Lower lobe of right lung (tissue), 2 donors: Measurements from ENCODE around the gene FAM136A. TPM values are rescaled to one million over a fixed set of nuclear protein-coding genes. Genes with fewer than 3 reads are reported as not detected.

Source experiments
- ATAC-seq, 2 donors: fragments of 200-7000 bp; cut with Tn5 transposase; one replicate each; pipeline ENCODE4 v1.9.1; 2020 to 2022; ENCODE audit warnings: mild to moderate bottlenecking in 2 of 2, moderate library complexity in 2 of 2
- DNase-seq: peaks from one replicate; pipeline ENCODE4 v3.0.0-alpha.2; 2020
- H3K27ac ChIP-seq: fragments of 200-600 bp; one replicate; pipeline ENCODE4 v1.8.0; 2022
- H3K27me3 ChIP-seq: fragments of 200-600 bp; one replicate; pipeline ENCODE4 v1.8.0; 2022; ENCODE audit warnings: low read depth
- H3K36me3 ChIP-seq: fragments of 200-600 bp; one replicate; pipeline ENCODE4 v1.8.0; 2022; ENCODE audit warnings: mild to moderate bottlenecking
- H3K4me1 ChIP-seq: fragments of 200-600 bp; one replicate; pipeline ENCODE4 v1.8.0; 2022
- H3K4me3 ChIP-seq: fragments of 200-600 bp; one replicate; pipeline ENCODE4 v1.8.0; 2022; ENCODE audit warnings: mild to moderate bottlenecking
- H3K9me3 ChIP-seq: fragments of 200-600 bp; one replicate; pipeline ENCODE4 v1.8.0; 2022
- intact Hi-C: fragments of 100-400 bp; cut with DNase I; formaldehyde crosslinking; loops from one replicate; pipeline ENCODE4 v1.11.0; 2022
- total RNA-seq: library from RNA; stranded (reverse); fragmentation: NEBNext Ultra II Directional; extraction: Animal tissue kit (Norgen Biotek cat#: 25700); gene quantifications from one replicate; pipeline ENCODE4 v1.2.1, GENCODE V29; 2021
- TF ChIP-seq, protein P1 (sequence below): fragments of 200-600 bp; IDR thresholded peaks from one replicate; pipeline ENCODE4 v1.8.0; 2022; ENCODE audit warnings: antibody characterized with exemption, mild to moderate bottlenecking
- donor health status: DM: no; HTN: yes; CAD: no; lungs with severe emphysema.

The FAM136A gene
- total RNA-seq, 1 donor from 2014 or later: 19.5 TPM

DNA sequence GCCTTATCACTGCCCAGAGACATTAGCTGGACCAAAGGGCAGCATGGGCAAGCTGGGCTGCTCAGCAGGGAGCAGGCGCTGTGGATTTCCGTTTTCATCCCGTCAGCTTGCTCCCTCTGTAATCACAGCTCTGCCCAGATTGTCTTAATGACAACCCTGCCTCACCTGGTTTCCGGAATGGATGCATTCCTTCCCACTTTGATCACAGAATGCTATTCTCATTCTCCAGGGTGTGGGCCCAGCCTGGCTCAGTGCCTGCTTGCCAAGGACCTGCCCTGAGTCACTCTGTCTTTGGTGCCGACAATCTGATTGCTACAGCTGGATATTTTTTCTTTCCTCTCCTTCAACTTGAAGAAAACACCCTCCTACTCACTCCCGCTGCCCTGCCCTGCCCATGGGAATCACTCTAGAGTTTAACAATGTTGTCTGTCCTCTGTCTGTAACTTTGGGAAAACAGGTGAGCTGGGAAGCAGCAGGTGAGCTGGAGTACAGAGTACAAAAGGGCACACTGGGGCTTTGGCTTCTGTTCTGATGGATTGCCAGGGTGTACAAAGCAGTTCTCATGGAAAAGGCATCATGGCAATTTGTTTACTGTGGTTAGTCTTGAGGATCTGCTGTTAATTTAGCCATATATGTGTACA, 27.2 kb upstream of the FAM136A start:
- H3K27ac ChIP-seq: peak overlapping the region; percentile 47
- no peak overlapping the region for H3K4me3 ChIP-seq
- intact Hi-C loops: no loop called here
- H3K9me3 ChIP-seq: no peaks in the 10 kb centered on the region
- TF ChIP-seq, protein P1, sequence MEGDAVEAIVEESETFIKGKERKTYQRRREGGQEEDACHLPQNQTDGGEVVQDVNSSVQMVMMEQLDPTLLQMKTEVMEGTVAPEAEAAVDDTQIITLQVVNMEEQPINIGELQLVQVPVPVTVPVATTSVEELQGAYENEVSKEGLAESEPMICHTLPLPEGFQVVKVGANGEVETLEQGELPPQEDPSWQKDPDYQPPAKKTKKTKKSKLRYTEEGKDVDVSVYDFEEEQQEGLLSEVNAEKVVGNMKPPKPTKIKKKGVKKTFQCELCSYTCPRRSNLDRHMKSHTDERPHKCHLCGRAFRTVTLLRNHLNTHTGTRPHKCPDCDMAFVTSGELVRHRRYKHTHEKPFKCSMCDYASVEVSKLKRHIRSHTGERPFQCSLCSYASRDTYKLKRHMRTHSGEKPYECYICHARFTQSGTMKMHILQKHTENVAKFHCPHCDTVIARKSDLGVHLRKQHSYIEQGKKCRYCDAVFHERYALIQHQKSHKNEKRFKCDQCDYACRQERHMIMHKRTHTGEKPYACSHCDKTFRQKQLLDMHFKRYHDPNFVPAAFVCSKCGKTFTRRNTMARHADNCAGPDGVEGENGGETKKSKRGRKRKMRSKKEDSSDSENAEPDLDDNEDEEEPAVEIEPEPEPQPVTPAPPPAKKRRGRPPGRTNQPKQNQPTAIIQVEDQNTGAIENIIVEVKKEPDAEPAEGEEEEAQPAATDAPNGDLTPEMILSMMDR: no peak
- DNase-seq (peak; percentile 69), ATAC-seq (peak; percentile 92 to 94)
- no peaks in the 10 kb centered on the region for H3K4me1 ChIP-seq
- no peaks in the 10 kb centered on the region for H3K27me3 ChIP-seq
- H3K36me3 ChIP-seq: no peaks in the 10 kb centered on the region

DNA sequence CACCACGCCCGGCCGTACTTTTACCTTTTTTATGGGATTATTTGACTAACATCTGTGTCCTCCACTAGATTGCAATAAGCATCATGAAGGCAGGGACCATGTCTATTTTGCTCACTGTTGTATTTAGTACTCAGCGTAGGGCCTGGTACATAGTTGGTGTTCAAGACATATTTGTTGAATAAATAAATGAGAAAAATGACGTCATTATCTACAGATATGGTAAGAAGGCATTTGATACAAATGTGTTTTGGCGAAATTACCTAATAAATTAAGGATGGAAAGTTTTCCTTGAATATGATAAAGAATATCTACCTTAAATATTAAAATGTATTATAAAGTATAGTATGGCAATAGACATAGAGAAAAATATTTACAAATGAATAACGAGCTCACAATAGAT, 24.0 kb upstream of the FAM136A start:
- no peak overlapping the region for H3K27ac ChIP-seq
- TF ChIP-seq, protein P1: no peak
- intact Hi-C loops: no loop called here
- no peaks in the 10 kb centered on the region for H3K9me3 ChIP-seq
- H3K36me3 ChIP-seq: no peaks in the 10 kb centered on the region
- H3K4me3 ChIP-seq: no peak overlapping the region
- no peaks in the 10 kb centered on the region for H3K27me3 ChIP-seq
- ATAC-seq (no peak), DNase-seq (no peak)
- no peaks in the 10 kb centered on the region for H3K4me1 ChIP-seq

DNA sequence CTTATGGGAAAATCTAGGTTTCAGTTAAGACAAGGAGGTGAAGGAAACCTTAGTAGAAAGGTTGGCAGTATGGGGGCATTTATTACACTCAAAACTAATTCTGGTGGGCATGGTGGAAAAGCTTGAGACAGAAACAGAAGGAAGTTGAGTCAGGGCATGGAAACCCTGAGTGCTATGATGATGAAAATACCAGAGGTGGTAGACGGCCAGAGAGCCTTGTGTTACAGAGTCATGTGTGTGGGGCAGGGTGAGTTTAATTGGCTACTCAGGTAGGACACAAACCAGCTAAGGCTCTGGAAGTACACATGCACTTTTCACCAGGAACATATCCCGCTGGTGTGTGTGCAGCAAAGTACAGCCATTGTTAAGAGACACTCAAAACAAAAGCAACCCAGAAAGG, 20.7 kb upstream of the FAM136A start:
- Histone ChIP-seq H3K4me3 (no peak overlapping the region), H3K27me3 (no peaks in the 10 kb centered on the region), H3K27ac (no peak overlapping the region), H3K36me3 (no peaks in the 10 kb centered on the region), H3K4me1 (no peaks in the 10 kb centered on the region), H3K9me3 (no peaks in the 10 kb centered on the region)
- no peak for ATAC-seq
- no peak for DNase-seq
- intact Hi-C loops: no loop called here
- TF ChIP-seq, protein P1: no peak

DNA sequence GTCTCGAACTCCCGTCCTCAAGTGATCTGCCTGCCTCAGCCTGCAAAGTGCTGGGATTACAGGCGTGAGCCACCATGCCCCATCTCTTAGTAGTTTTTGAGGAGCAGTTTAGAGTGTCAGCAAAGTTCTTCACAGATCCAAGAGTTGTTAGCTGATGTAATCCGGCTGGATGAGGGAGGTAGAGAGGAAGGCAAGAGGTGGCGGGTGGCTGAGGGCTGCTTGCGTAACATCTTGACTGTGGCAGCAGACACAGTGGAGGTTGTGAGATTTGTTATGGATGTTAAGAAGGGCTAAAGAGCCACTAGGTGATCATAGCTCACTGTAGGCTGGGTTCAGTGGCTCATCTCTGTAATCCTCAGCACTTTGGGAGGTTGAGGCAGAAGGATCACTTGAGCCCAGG, 19.5 kb upstream of the FAM136A start:
- Histone ChIP-seq H3K9me3 (no peaks in the 10 kb centered on the region), H3K36me3 (no peaks in the 10 kb centered on the region), H3K27ac (no peak overlapping the region), H3K27me3 (no peaks in the 10 kb centered on the region), H3K4me3 (no peak overlapping the region), H3K4me1 (no peaks in the 10 kb centered on the region)
- ATAC-seq (peak; percentile 70 to 83), DNase-seq (peak; percentile 54)
- TF ChIP-seq, protein P1: no peak
- intact Hi-C loops: no loop called here

DNA sequence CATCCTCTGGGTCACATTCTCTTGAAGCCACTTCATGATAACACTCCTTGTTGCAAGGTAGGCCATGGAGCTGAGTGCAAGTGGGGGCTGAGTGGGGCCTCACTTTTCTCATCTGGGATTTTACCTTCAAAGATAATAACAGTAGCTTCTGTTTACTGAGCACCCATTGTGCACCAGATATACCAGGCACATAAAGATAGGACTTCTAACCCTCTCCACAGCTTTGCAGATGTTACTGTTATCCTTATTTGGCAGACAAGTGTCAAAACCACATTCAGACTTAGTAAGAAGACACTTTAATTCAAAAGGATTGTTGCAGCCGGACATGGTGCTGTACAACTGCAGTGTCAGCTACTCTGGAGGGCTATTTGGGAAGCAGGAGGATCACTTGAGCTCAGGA, 12.8 kb upstream of the FAM136A start:
- H3K27ac ChIP-seq: no peak overlapping the region
- H3K9me3 ChIP-seq: no peaks in the 10 kb centered on the region
- TF ChIP-seq, protein P1: no peak
- ATAC-seq (no peak), DNase-seq (no peak)
- no peaks in the 10 kb centered on the region for H3K36me3 ChIP-seq
- no peaks in the 10 kb centered on the region for H3K4me1 ChIP-seq
- intact Hi-C loops: no loop called here
- H3K27me3 ChIP-seq: no peaks in the 10 kb centered on the region
- no peak overlapping the region for H3K4me3 ChIP-seq

DNA sequence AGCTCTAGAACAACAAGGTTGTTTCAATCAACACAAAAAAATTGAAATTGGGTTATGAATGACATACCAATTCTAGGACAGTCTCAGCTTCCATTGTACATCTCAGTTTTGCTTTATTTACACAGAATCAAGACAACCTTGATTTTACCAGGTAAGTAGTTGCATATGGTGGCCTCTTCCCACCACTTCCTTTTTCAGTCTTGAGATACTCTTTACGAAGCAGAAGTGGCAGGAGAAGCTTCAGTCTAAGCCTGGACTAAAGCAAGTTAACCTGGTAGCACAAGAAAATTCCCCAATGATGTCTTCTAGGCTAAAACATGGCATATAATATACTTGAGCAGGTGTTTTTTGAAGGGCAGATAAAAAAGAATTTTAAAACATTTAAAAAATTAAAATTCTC, 10.7 kb upstream of the FAM136A start:
- H3K36me3 ChIP-seq: no peaks in the 10 kb centered on the region
- no peaks in the 10 kb centered on the region for H3K4me1 ChIP-seq
- intact Hi-C loops: no loop called here
- H3K9me3 ChIP-seq: no peaks in the 10 kb centered on the region
- ATAC-seq (no peak), DNase-seq (no peak)
- H3K27ac ChIP-seq: no peak overlapping the region
- TF ChIP-seq, protein P1: no peak
- H3K4me3 ChIP-seq: no peak overlapping the region
- no peaks in the 10 kb centered on the region for H3K27me3 ChIP-seq
